Measurements from ENCODE around the gene ZNF112. TPM values are rescaled to one million over a fixed set of nuclear protein-coding genes. Genes with fewer than 3 reads are reported as not detected.

ZNF112 gene
- total RNA-seq, 3 donors from 2014 or later (not counting 1 experiment from before 2014, with no cell fraction given) = 0.39 TPM; not detected in 2

GRCh38 chr19:44374789-44375188 lies 18.3 kb upstream of the ZNF112 start:
- Mint-ChIP-seq H3K27ac (no peak overlapping the region), H3K4me1 (no peaks in the 10 kb centered on the region), H3K9me3 (peaks cover 6 to 11% of the 10 kb centered on the region in 2 donors), H3K27me3 (ENCODE audit: low read depth in 2 of 2) (no peaks in the 10 kb centered on the region), H3K36me3 (peaks cover 30% of the 10 kb centered on the region), H3K4me3 (no peak overlapping the region)
- H3K4me1 ChIP-seq (ENCODE audit: control insufficient read depth, insufficient read depth, low read length) = no peaks in the 10 kb centered on the region
- no peak overlapping the region for H3K27ac ChIP-seq (ENCODE audit: low read length)
- ATAC-seq (no peak), DNase-seq (no peak)
- H3K4me3 ChIP-seq (ENCODE audit: low read length) = no peak overlapping the region
- no peak for TF ChIP-seq CTCF (IDR thresholded peaks at IDR 0.05)
- WGBS (ENCODE audit: insufficient coverage) = no CpG with 5 or more reads among the region's 2 CpGs
- H3K27me3 ChIP-seq (ENCODE audit: control insufficient read depth, insufficient read depth, low read length) = no peaks in the 10 kb centered on the region
- H3K9me3 ChIP-seq (ENCODE audit: control insufficient read depth, insufficient read depth, low read length) = peaks cover 7% of the 10 kb centered on the region
- H3K36me3 ChIP-seq (ENCODE audit: control insufficient read depth, insufficient read depth, low read length) = no peaks in the 10 kb centered on the region
- intact Hi-C loops (cut with micrococcal nuclease) = no loop called here

- no peak overlapping the region for H3K4me3 Mint-ChIP-seq
- ATAC-seq (no peak), DNase-seq (no peak)
- Histone ChIP-seq H3K36me3 (ENCODE audit: control insufficient read depth, insufficient read depth, low read length) (no peaks in the 10 kb centered on the region), H3K4me3 (ENCODE audit: low read length) (no peak overlapping the region), H3K27me3 (ENCODE audit: control insufficient read depth, insufficient read depth, low read length) (no peaks in the 10 kb centered on the region), H3K27ac (ENCODE audit: low read length) (no peak overlapping the region), H3K9me3 (ENCODE audit: control insufficient read depth, insufficient read depth, low read length) (peaks cover 13% of the 10 kb centered on the region), H3K4me1 (ENCODE audit: control insufficient read depth, insufficient read depth, low read length) (no peaks in the 10 kb centered on the region)
- no peak for TF ChIP-seq CTCF (IDR thresholded peaks at IDR 0.05)
- intact Hi-C loops (cut with micrococcal nuclease) = no loop called here
- peaks cover 23% of the 10 kb centered on the region for H3K36me3 Mint-ChIP-seq
- WGBS (ENCODE audit: insufficient coverage) = 61% methylated on average over 20 of the region's 20 CpGs
- no peaks in the 10 kb centered on the region for H3K4me1 Mint-ChIP-seq
- H3K27me3 Mint-ChIP-seq (ENCODE audit: low read depth in 2 of 2) = peaks cover 0 to 6% of the 10 kb centered on the region in 2 donors
- no peak overlapping the region for H3K27ac Mint-ChIP-seq
- H3K9me3 Mint-ChIP-seq = peaks cover 3 to 11% of the 10 kb centered on the region in 2 donors
Observed at GRCh38 chr19:44371815-44372480, 15.5 kb upstream of the ZNF112 start.

GRCh38 chr19:44367024-44367423 lies 10.5 kb upstream of the ZNF112 start:
- ATAC-seq (no peak), DNase-seq (no peak)
- Histone ChIP-seq H3K4me3 (ENCODE audit: low read length) (no peak overlapping the region), H3K4me1 (ENCODE audit: control insufficient read depth, insufficient read depth, low read length) (no peaks in the 10 kb centered on the region), H3K27ac (ENCODE audit: low read length) (no peak overlapping the region), H3K27me3 (ENCODE audit: control insufficient read depth, insufficient read depth, low read length) (no peaks in the 10 kb centered on the region), H3K9me3 (ENCODE audit: control insufficient read depth, insufficient read depth, low read length) (peaks cover 11% of the 10 kb centered on the region), H3K36me3 (ENCODE audit: control insufficient read depth, insufficient read depth, low read length) (no peaks in the 10 kb centered on the region)
- Mint-ChIP-seq H3K4me3 (no peak overlapping the region), H3K27me3 (ENCODE audit: low read depth in 2 of 2) (peaks cover 2 to 6% of the 10 kb centered on the region in 2 donors), H3K27ac (no peak overlapping the region), H3K4me1 (no peaks in the 10 kb centered on the region), H3K36me3 (peaks cover 10% of the 10 kb centered on the region), H3K9me3 (peaks cover 8 to 11% of the 10 kb centered on the region in 2 donors)
- 70% methylated on average over 17 of the region's 17 CpGs for WGBS (ENCODE audit: insufficient coverage)
- intact Hi-C loops (cut with micrococcal nuclease) = no loop called here
- no peak for TF ChIP-seq CTCF (IDR thresholded peaks at IDR 0.05)

- H3K4me3 ChIP-seq (ENCODE audit: low read length) = no peak overlapping the region
- intact Hi-C loops (cut with micrococcal nuclease) = no loop called here
- Mint-ChIP-seq H3K36me3 (peaks cover 28% of the 10 kb centered on the region), H3K4me1 (no peaks in the 10 kb centered on the region), H3K4me3 (no peak overlapping the region), H3K27ac (no peak overlapping the region), H3K9me3 (peaks cover 10 to 17% of the 10 kb centered on the region in 2 donors), H3K27me3 (ENCODE audit: low read depth in 2 of 2) (no peaks in the 10 kb centered on the region)
- no peaks in the 10 kb centered on the region for H3K36me3 ChIP-seq (ENCODE audit: control insufficient read depth, insufficient read depth, low read length)
- no peaks in the 10 kb centered on the region for H3K4me1 ChIP-seq (ENCODE audit: control insufficient read depth, insufficient read depth, low read length)
- no peaks in the 10 kb centered on the region for H3K27me3 ChIP-seq (ENCODE audit: control insufficient read depth, insufficient read depth, low read length)
- no peak for DNase-seq
- 89% methylated on average over 4 of the region's 4 CpGs for WGBS (ENCODE audit: insufficient coverage)
- TF ChIP-seq CTCF (IDR thresholded peaks at IDR 0.05) = no peak
- ATAC-seq = no peak
- no peak overlapping the region for H3K27ac ChIP-seq (ENCODE audit: low read length)
- H3K9me3 ChIP-seq (ENCODE audit: control insufficient read depth, insufficient read depth, low read length) = peaks cover 7% of the 10 kb centered on the region
Observed at GRCh38 chr19:44346556-44346955, 9.9 kb downstream of the ZNF112 start.
